Measurements from ENCODE around the gene RXRA.

DNA sequence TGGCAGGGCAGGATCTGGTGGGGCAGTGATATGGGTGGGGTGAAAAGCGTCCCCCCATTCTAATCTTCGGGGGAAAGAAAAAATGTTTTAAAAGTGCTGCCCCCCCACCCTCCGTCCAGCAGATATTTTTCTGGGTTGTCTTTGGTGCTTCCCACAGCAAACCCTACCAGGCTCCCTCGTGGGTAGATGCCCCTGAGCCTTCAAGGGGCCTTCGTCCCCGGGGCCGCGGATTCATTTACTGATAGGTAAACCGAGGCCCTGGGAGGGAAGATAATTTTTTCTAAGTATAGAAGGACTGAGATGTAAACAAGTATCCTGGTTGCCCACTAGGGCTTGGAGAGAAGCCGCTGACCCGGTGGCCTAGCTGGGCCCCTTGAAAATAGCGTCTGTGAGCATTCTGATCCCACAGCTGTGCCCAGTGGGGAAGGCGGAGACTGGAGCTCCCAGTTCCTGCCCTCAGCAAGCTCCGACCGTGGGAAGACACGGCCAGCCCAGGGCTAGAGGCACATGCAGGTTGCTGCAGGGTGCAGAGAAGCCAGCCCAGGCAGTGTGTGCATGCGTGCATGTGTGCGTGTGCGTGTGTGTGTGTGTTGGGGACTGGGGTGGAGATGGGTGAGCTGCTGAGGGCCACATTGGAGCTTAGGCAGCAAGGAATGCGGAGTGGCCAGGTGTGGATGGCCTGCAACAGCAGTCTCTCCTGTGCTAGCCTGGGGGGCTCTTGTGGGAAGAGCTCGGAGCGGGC is 6.0 kb upstream of the RXRA start:
- TF ChIP-seq POLR2A (IDR thresholded peaks at IDR 0.05) = no peak
- TF ChIP-seq, protein P1, sequence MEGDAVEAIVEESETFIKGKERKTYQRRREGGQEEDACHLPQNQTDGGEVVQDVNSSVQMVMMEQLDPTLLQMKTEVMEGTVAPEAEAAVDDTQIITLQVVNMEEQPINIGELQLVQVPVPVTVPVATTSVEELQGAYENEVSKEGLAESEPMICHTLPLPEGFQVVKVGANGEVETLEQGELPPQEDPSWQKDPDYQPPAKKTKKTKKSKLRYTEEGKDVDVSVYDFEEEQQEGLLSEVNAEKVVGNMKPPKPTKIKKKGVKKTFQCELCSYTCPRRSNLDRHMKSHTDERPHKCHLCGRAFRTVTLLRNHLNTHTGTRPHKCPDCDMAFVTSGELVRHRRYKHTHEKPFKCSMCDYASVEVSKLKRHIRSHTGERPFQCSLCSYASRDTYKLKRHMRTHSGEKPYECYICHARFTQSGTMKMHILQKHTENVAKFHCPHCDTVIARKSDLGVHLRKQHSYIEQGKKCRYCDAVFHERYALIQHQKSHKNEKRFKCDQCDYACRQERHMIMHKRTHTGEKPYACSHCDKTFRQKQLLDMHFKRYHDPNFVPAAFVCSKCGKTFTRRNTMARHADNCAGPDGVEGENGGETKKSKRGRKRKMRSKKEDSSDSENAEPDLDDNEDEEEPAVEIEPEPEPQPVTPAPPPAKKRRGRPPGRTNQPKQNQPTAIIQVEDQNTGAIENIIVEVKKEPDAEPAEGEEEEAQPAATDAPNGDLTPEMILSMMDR (IDR thresholded peaks at IDR 0.05) = no peak
